Measurements from ENCODE around the gene CBR3. TPM values are rescaled to one million over a fixed set of nuclear protein-coding genes. Genes with fewer than 3 reads are reported as not detected.

The CBR3 gene
- total and polyA plus RNA-seq, 2 donors (not counting 3 experiments of a cell fraction or from before 2014, with no cell fraction given), result 9.7 to 13.3 TPM

GRCh38 chr21:36098182-36098532, 36.7 kb upstream of the CBR3 start:
- Histone ChIP-seq H3K9me3 (replicated peaks; ENCODE audit: control insufficient read depth, insufficient read depth, low read length) (peaks cover 5% of the 10 kb centered on the region), H3K9ac (replicated peaks; ENCODE audit: extremely low read depth, insufficient read depth, low read length) (no peak overlapping the region), H3K79me2 (ENCODE audit: control insufficient read depth, insufficient read depth, low read length) (no peaks in the 10 kb centered on the region), H2AFZ (ENCODE audit: low read depth, low read length) (no peak overlapping the region), H3K4me2 (ENCODE audit: insufficient read depth, low read length) (no peak overlapping the region), H3K27me3 (ENCODE audit: control insufficient read depth in 2 of 2, insufficient read depth in 2 of 2, low read length in 2 of 2) (peaks cover 19 to 21% of the 10 kb centered on the region in 2 experiments), H3K27ac (ENCODE audit: insufficient read depth, low read depth, low read length) (no peak overlapping the region), H3K9me1 (replicated peaks; ENCODE audit: control insufficient read depth, extremely low read depth, insufficient read depth, low read length) (no peaks in the 10 kb centered on the region), H3K4me3 (replicated peaks in 1 of 3; ENCODE audit: insufficient read depth in 1 of 3, low read depth in 1 of 3, low read length in 3 of 3) (no peak overlapping the region), H3K4me1 (ENCODE audit: control insufficient read depth, extremely low read depth, insufficient read depth, low read length) (peaks cover 3% of the 10 kb centered on the region), H3K36me3 (ENCODE audit: control insufficient read depth in 2 of 2, extremely low read depth in 1 of 2, insufficient read depth in 2 of 2, low read length in 2 of 2) (no peaks in the 10 kb centered on the region), H4K20me1 (replicated peaks; ENCODE audit: control insufficient read depth, extremely low read depth, insufficient read depth, low read length) (no peaks in the 10 kb centered on the region)
- TF ChIP-seq MAX (IDR thresholded peaks at IDR 0.05; ENCODE audit: insufficient read depth, insufficient read length) (no peak), FOS (IDR thresholded peaks at IDR 0.05; ENCODE audit: borderline replicate concordance, insufficient read depth, low read length) (no peak), GATA2 (IDR thresholded peaks at IDR 0.05; ENCODE audit: insufficient read depth, insufficient read length, low read depth, low read length) (no peak), EZH2 (IDR thresholded peaks at IDR 0.05; ENCODE audit: borderline replicate concordance, low read depth, low read length, severe bottlenecking) (no peak), MYC (IDR thresholded peaks at IDR 0.05; ENCODE audit: low read depth, low read length) (no peak)
- TF ChIP-seq, protein P1, sequence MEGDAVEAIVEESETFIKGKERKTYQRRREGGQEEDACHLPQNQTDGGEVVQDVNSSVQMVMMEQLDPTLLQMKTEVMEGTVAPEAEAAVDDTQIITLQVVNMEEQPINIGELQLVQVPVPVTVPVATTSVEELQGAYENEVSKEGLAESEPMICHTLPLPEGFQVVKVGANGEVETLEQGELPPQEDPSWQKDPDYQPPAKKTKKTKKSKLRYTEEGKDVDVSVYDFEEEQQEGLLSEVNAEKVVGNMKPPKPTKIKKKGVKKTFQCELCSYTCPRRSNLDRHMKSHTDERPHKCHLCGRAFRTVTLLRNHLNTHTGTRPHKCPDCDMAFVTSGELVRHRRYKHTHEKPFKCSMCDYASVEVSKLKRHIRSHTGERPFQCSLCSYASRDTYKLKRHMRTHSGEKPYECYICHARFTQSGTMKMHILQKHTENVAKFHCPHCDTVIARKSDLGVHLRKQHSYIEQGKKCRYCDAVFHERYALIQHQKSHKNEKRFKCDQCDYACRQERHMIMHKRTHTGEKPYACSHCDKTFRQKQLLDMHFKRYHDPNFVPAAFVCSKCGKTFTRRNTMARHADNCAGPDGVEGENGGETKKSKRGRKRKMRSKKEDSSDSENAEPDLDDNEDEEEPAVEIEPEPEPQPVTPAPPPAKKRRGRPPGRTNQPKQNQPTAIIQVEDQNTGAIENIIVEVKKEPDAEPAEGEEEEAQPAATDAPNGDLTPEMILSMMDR (IDR thresholded peaks at IDR 0.05; ENCODE audit: extremely low read depth in 1 of 2, insufficient read depth in 1 of 2, low read depth in 1 of 2, low read length in 2 of 2), result no peak
- DNase-seq (ENCODE audit: low read depth, low spot score) (no peak), FAIRE-seq (no peak)
- ChIA-PET POLR2A (no interaction called here), CTCF (interaction anchor here (1.5 kb wide), 1 partner anchor 25 kb away, joined by 4 read pairs; no protein-coding TSS in a partner anchor)
- intact Hi-C loops (cut with micrococcal nuclease) (no loop called here), dilution Hi-C loops (cut with MboI; ENCODE audit: extremely low pct_ligation_motif_present, low sequenced_read_pairs) (no loop called here)
- no TSS peak for BruUV-seq (replicated peaks)

All from endothelial cell of umbilical vein (primary cell).